GM23248 (cell line): ENCODE measurements around the gene TRAPPC2L.

ENCODE experiments used
- EZH2 ChIP-seq: fragments of 200-600 bp; sonication (generic); IDR thresholded peaks from 2 replicates; pipeline ENCODE4 v1.6.1; 2018; ENCODE audit warnings: antibody characterized with exemption, mild to moderate bottlenecking; ENCODE audit not compliant: insufficient read depth, poor library complexity, severe bottlenecking
- EZH2phosphoT487 ChIP-seq: fragments of 200-600 bp; sonication (generic); IDR thresholded peaks from 2 replicates; pipeline ENCODE4 v1.6.1; 2018; ENCODE audit warnings: antibody characterized with exemption, moderate library complexity, mild to moderate bottlenecking, low read depth; ENCODE audit not compliant: insufficient read depth

- no peak for TF ChIP-seq EZH2
- TF ChIP-seq EZH2phosphoT487 = no peak
Observed at GRCh38 chr16:88840600-88841215, 16.2 kb upstream of the TRAPPC2L start.
